ENCODE results near the gene USP35.
"Not testable (repeated sequence)": the region's sequence is repeated elsewhere in the genome, so short reads cannot be mapped to it uniquely, and the experiment has no call there.

Gene USP35

GRCh38 chr11:78168539-78169477 is 19.9 kb upstream of the USP35 start:
- DNase-seq = no peak

DNA sequence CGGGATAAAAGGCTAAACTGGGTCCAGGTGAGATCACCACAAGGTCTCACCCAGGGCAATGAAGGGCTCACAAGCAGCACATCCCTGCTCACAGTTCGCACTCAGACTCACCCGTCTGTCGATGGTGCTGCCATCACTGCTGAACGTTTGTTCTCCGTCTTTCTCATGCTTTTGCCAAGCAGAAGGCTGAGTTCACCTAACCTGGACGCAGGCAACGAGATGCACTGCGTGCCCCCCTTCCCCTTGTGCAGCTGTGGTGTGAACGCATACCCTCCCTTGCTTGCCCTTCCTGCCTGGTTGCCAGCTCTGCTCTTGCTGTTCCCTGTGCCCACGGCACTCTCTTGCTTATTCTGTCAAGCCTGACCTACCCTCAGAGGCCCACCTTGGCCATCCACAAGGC is 18.3 kb upstream of the USP35 start:
- DNase-seq = no peak

GRCh38 chr11:78170874-78171549 is 17.7 kb upstream of the USP35 start:
- no peak for DNase-seq

GRCh38 chr11:78171951-78172350 is 16.8 kb upstream of the USP35 start:
- no peak for DNase-seq

DNA sequence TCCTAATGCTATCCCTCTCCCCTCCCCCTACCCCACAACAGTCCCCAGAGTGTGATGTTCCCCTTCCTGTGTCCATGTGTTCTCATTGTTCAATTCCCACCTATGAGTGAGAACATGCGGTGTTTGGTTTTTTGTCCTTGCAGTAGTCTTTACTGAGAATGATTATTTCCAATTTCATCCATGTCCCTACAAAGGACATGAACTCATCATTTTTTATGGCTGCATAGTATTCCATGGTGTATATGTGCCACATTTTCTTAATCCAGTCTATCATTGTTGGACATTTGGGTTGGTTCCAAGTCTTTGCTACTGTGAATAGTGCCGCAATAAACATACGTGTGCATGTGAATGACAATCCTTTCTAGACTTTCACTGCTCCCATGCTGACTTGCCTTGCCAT is 12.9 kb upstream of the USP35 start:
- DNase-seq = not testable (repeated sequence)

GRCh38 chr11:78176605-78177141 is 12.0 kb upstream of the USP35 start:
- DNase-seq = no peak

- DNase-seq = no peak
These were observed 11.5 kb upstream of the USP35 start for GRCh38 chr11:78177216-78177615.

- no peak for DNase-seq
These were observed 9.2 kb upstream of the USP35 start for GRCh38 chr11:78179459-78180071.

DNA sequence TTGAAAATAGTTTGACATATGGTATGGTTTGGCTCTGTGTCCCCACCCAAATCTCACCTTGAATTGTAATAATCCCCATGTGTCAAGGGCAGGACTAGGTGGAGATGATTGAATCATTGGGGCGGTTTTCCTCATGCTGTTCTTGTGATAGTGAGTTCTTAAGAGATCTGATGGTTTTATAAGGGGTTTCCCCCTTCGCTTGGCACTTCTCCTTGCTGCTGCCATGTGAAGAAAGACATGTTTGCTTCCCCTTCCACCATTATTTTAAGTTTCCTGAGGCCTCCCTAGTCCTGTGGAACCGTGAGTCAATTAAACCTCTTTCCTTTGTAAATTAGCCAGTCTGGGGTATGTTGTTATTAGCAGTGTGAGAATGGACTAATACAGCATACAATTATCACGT is 8.0 kb upstream of the USP35 start:
- DNase-seq = no peak

- DNase-seq = no peak
These were observed 7.5 kb upstream of the USP35 start for GRCh38 chr11:78181185-78181584.

- DNase-seq = no peak
These were observed 1.1 kb upstream of the USP35 start for GRCh38 chr11:78187366-78188285.

DNA sequence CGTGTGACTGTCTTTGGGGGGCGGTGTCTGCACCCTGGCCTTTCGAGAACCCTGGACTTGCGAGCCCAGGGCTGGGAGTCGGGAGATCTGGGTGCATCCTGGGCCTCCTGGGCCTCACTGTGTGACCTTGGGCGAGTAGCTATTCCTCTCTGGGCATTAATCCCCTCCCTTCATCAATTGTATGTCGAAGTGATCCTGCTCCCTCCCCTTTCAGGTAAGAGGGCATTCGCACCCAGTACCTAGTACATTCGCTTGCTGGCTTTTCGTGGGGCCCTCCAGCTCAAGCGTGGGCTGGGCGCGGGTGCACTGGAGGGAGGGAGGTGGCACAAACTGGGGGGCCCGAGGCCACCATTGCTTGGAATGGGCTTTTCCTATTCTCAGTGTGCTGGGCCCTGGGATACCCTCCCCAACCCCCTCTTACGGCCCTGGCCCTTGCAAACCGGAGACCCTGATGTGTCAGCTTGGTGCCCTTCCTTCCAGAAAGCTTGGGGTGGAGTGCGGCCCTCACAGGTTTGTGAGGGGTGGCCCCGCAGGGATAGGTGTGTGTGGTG is 530 bp downstream of the USP35 start:
- DNase-seq = no peak

DNA sequence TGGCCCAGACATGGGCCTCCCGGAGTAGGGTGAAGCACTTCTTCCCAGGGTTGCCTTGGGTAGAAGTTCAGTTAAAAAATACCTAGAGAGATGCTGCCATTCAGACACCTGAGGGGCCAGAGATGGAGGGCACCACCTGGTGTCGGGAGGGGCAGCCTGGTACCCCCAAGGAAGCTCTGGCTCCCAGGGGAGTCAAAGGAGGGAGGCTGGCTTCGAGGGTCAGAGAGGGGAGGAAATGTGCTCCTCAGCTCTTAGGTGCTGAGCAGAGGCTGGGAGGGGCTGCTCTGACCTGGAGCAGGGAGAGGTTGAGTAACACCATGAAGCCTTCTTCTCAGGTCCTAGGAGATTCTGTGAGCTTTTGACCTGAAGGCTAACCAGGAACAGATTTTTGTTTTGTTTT is 1.1 kb downstream of the USP35 start:
- no peak for DNase-seq

DNA sequence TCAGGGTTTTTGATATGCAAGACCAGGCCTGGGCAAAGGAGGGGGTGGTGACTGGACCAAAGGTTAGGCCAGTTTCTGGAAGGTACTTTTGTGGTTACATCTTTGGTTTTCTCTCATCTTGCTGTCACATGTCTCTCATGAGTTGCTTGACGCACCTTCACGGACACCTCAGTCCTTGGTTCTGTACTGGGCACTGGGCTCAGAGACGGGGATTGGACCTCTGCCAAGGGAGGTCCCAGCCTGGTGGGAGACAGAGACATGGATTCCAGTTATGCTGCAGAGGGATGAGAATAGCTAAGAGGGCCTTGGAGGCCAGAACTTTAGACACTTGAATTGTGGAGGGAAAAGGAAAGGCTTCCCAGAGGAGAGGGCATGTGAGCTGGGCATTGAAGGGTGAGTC is 1.7 kb downstream of the USP35 start:
- DNase-seq = no peak

- DNase-seq = no peak
These were observed 2.3 kb downstream of the USP35 start for GRCh38 chr11:78190871-78191538.

DNA sequence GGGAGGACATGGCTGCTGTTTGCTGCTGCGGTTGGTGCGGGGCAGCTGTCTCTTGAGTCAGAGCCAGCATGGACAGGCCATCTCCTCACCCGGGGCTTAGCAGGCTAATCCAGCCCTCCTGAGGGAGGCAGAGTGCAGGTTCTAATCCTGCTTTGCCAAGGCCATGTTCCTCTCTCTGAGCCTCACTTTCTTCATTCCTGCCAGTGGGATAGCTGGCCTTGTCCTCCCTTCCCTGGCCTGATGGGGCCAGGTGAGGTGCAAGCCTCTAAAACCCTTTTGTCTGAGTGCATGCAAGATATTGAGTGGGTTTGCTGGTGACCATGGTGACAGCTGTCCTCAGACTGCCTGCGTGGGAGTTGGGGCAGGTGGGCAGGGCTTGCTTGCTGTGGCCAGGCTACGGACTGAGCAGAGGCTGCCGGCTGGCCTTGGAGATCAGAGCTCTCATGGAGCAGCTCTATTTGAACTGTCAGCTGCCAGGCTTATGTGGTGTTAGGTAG is 3.6 kb downstream of the USP35 start:
- DNase-seq = no peak

DNA sequence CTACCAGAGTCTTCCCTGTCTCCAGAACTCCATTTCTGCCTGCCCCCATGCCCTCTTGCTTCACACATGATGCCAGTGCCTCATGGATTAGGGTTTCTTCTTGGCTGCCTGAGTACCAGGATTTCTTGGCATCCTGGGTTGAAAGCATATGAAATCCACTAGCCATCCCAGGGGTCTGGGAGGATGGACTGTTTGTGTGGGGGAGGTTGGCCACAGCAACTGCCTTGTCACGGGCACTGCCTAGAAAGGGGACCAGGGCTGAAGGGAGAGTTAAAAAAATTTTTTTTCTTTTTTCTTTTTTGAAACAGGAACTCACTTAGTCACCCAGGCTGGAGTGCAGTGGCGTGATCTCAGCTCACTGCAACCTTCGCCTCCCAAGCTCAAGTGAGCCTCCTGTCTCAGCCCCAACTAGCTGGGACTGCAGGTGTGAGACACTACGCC is 4.2 kb downstream of the USP35 start:
- DNase-seq = no peak

DNA sequence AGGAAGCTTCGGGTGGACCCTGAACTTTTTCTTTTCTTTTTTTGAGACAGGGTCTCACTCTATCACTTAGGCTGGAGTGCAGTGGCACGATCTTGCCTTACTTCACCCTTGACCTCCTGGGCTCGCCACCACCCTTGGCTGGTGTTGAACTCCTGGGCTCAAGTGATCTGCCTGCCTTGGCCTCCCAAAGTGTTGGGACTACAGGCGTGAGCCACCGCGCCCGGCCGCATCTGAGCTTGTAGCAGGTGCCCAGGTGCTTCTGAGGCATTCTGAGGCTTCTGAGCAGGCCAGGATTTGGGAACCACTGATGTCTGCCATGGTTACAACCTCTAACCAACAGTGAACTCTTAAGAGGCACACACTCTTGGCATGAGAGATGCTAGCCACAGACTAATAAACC is 5.1 kb downstream of the USP35 start:
- DNase-seq = no peak

GRCh38 chr11:78194490-78194889 is 5.8 kb downstream of the USP35 start:
- no peak for DNase-seq

GRCh38 chr11:78195917-78196560 is 7.3 kb downstream of the USP35 start:
- DNase-seq = no peak

DNA sequence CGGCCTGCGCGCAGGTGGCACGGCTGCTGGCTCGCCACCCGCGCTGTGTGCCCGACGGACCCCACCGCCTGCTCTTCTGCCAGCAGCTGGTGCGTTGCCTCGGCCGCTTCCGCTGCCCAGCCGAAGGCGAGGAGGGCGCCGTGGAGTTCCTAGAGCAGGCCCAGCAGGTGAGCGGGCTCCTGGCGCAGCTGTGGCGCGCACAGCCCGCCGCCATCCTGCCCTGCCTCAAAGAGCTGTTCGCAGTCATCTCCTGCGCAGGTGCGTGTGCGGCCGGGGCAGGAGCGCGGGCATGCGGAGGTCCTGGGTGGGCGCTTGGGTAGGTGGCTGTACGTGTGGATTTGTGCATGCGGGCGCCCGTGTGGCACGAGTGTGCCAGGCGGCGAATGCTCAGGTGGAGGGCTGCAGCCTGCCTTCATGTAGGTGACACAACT is 8.0 kb downstream of the USP35 start:
- DNase-seq = no peak
